GM19395 (cell line): ENCODE results near the gene MSRB1.
"Not testable (repeated sequence)": the region's sequence is repeated elsewhere in the genome, so short reads cannot be mapped to it uniquely, and the experiment has no call there.

ENCODE experiments used
- ATAC-seq: cut with Tn5 transposase; IDR thresholded peaks from one replicate; pipeline ENCODE4 v1.9.1; 2021; ENCODE audit warnings: mild to moderate bottlenecking, moderate library complexity; ENCODE audit not compliant: unreplicated experiment

MSRB1 gene

DNA sequence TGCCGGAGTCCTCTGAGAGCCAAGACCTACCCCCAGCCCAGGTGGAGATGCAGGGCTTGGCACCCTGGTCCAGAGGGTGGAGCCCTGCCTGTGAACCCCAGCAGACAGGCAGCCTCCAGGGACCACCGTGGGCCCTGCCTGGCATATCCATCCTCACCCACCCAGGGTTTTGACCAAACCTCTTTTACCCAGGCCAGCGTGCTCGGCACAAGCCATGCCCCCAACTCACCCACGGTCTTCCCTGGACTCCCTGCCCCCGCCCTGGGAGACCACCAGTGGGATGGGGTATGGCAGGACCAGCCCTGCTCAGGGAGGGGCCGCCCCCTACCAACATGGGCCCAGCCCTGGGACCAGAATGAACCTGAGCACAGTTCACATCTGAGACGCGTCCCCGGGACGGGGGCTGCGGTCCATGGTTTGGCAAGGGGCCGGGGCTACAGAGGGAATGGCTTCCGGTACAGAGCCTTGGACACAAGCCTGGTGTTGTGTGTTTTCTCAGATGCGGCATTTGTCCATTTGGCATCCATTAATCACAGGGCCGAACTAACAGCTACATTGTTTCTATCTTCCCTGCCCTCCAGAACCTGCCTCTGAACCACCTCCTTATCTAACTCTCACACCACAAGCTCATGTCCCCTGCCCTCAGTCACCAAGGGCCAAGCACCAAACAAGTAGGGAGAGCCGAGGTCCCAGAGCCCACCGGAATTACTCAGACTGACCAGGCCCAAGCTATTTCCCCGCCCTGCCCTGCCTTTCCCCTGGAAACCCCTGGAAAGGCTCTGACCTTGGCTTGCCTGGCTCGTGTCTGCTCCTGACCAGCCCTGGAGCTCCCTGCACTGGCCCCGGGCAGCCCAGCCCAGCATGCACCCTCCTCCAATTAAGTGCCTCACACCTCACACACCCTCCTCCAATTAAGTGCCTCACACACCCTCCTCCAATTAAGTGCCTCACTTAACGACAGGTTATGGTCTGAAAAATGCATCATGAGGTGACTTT is 38.9 kb downstream of the MSRB1 start:
- no peak for ATAC-seq

GRCh38 chr16:1903220-1903574 is 39.8 kb downstream of the MSRB1 start:
- no peak for ATAC-seq

GRCh38 chr16:1902547-1903219 is 40.3 kb downstream of the MSRB1 start:
- no peak for ATAC-seq

- no peak for ATAC-seq
Measured at GRCh38 chr16:1900452-1900774, 42.6 kb downstream of the MSRB1 start.

DNA sequence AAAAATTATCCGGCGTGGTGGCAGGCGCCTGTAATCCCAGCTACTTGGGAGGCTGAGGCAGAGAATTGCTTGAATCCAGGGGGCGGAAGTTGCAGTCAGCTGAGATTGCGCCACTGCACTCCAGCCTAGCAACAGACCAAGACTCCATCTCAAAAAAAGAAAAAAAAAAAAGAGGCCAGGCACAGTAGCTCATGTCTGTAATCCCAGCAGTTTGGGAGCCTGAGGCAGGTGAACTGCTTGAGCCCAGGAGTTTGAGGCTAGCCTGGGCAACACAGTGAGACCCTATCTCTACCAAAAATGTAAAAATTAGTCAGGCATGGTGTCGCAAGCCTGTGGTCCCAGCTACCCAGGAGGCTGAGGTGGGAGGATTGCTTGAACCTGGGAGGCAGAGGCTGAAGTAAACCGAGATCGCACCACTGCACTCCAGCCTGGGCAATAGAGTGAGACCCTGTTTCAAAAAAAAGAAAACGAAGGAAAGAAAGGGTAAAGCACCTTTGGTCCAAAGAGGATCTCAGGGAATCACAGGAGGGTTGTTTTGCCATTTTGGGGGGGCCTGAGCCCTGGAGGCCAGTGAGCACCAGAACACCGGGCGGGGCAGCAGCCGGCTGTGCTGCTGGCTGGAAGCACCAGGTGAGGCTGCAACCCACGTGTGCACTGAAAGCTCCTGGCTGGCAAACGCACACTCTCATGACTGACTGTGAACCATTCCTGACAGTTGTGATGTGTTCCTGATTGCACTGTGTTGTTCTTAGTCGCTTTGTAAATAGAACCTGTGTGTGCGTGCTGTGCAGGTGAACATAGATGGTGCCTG is 43.2 kb downstream of the MSRB1 start:
- ATAC-seq = no peak

GRCh38 chr16:1897692-1898091 is 45.3 kb downstream of the MSRB1 start:
- ATAC-seq = not testable (repeated sequence)

DNA sequence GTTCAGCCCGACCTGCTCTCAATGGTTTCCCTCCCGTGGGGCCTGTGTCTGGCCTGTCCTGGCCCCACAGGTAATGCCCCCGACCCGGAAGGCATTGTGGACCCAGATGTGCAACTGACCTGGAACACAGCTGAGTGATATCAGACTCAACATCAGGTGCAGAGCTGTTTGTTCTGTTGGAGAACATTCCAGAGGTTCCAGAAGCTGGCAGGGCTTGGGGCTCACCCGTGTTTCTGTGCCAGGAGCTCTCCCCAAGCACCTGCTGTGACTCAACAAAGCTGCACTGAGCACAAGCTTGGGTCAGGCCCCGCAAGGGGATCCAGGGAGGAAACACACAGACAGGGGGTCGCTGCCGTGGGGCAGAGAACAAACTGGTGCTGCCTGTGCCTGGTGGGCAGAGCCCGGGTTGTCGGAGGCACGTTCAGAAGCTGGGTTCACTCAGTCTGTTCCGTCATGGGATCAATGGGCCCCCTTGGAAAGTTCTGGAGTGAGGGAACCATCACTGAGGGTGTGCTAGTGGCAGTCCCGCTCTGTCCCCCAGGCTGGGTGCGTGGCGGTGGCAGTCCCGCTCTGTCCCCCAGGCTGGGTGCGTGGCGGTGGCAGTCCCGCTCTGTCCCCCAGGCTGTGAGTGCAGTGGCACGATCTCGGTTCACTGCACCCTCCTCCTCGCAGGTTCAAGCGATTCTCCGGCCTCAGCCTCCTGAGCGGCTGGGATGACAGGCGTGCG is 46.9 kb downstream of the MSRB1 start:
- ATAC-seq = no peak

DNA sequence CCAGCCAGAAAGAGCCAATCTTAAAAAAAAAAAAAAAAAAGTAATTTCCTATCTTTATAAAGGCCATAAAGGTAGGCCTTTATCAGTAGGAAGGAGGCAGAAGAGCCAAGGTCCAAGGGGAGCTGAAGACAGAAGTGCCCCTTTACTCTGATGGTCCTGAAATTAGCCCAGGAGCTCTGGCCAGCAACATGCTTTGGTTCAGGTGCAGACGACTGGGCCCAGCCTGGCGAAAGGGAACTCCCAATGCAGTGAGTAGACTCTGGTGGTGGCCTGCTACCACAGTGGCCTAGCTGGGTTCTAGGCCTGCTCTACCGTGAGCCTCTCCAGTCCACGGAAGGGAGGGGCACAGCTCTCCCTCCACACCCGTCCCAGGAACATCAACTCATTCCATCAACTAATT is 47.9 kb downstream of the MSRB1 start:
- ATAC-seq = no peak

DNA sequence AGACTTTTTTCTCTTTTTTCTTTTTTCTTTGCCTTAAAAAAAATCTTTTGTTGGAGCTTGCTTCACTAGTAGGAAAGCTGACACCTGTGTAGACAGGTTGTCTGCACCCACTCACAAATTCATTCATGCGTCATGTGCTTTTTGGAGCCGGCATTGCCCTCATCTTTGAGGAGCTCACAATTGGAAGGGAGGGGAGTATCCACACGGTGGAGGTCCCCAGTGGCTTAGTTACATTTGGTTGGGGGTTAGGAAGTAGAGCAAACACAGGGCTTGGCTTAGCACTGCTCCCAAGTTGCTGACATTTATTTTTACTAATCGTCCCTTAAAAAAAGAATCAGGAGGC is 52.3 kb downstream of the MSRB1 start:
- no peak for ATAC-seq

GRCh38 chr16:1890024-1890707 is 52.8 kb downstream of the MSRB1 start:
- ATAC-seq = no peak
